Testis (tissue), 3 donors: ENCODE data around the gene RNU6-1. TPM values are rescaled to one million over a fixed set of nuclear protein-coding genes. Genes with fewer than 3 reads are reported as not detected.

Source experiments
- DNase-seq: peaks from one replicate; pipeline ENCODE4 v3.0.0-alpha.2; 2019
- H3K27ac ChIP-seq, 2 donors: fragments of 200-600 bp; sonication (generic); one replicate each; pipeline ENCODE4 v1.5.1; 2019
- H3K27me3 ChIP-seq: fragments of 200-600 bp; sonication (generic); one replicate; pipeline ENCODE4 v1.5.1; 2019
- H3K36me3 ChIP-seq: fragments of 200-600 bp; sonication (generic); one replicate; pipeline ENCODE4 v1.5.1; 2017; ENCODE audit warnings: low read depth; ENCODE audit errors: missing control alignments
- H3K4me1 ChIP-seq: fragments of 200-600 bp; sonication (generic); one replicate; pipeline ENCODE4 v1.5.1; 2019
- H3K4me3 ChIP-seq, 2 donors: fragments of 200-600 bp; sonication (generic); one replicate each; pipeline ENCODE4 v1.5.1; 2017 to 2019
- H3K9me3 ChIP-seq: fragments of 200-600 bp; sonication (generic); one replicate; pipeline ENCODE4 v1.5.1; 2017
- POLR2A ChIP-seq: fragments of 450-650 bp; IDR thresholded peaks from one replicate; pipeline ENCODE4 v1.6.1; 2017; ENCODE audit warnings: antibody characterized with exemption, mild to moderate bottlenecking, moderate library complexity
- WGBS, 2 donors: methylation state at CpG; one replicate each; pipeline ENCODE4 v1.1.5; 2018; 5-methylcytosine and 5-hydroxymethylcytosine counted together
- intact Hi-C: fragments of 100-400 bp; cut with DNase I; formaldehyde crosslinking; loops from one replicate; pipeline ENCODE4 v1.15.1; 2023; ENCODE audit warnings: low total_unique reads
- polyA plus RNA-seq: library from polyadenylated mRNA; stranded (reverse); fragments of 350-450 nt; fragmentation: Illumina TruSeq; extraction: RNeasy Lipid Tissue Mini Kit (QIAGEN cat#74804); gene quantifications from one replicate; pipeline ENCODE4 v1.2.3, GENCODE V29; 2014; ENCODE audit warnings: low read depth, low replicate concordance; ENCODE audit not compliant: insufficient read depth
- total RNA-seq, 2 donors: library from RNA; depleted of rRNA; stranded (reverse); fragments of >200 nt; gene quantifications; one replicate each; pipeline ENCODE4 v1.2.3, GENCODE V29; 2016
- TF ChIP-seq, protein P1 (sequence below), 3 experiments: fragments of 450-650 bp in 2 of 3; fragments of 200-600 bp in 1 of 3; sonication (generic) in 1 of 3; IDR thresholded peaks; one replicate each; pipeline ENCODE4 v1.5.1; 2016 to 2019; ENCODE audit warnings: antibody characterized with exemption in 3 of 3, mild to moderate bottlenecking in 2 of 3, moderate library complexity in 1 of 3

Gene RNU6-1
- total and polyA plus RNA-seq, 3 donors from 2014 or later, result not detected

DNA sequence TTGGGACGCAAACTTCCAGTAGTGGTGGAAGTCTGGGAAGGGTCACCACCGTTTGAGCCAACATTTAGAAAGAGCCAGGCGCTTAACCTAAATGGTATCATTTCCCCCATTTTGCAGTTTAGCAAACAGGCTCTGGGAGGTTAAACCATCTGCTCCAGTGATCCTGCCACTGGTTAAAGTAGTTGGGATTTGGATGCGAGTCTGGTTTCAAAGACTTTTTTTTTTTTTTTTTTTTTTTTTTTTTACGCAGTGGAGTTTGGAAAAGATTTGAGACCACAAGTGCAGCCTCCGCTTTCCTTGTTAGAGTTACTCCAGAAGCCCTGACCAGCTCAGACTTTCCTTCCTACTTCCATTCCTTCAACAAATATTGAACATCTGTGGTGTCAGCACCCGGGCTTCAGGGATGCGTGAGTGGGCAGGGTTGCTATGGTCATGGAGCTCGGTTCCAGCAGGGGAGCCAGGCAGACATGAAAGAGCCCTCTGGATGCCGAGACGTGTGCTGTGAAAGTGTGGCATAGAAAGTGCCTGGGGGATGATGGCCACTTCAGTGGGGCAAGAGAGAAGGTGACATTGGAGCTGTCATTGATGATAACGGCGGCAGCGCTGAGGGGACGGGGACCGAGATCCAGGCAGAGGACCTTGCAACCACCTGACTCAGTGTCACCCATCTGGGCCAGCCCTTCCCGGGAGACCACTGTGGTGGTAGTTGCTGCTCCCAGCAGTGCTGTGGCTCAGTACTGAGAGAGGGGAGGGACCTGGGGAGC lies 1.1 kb upstream of the RNU6-1 start:
- peak overlapping the region; percentile 99 to 100 for H3K27ac ChIP-seq
- no peaks in the 10 kb centered on the region for H3K27me3 ChIP-seq
- H3K4me1 ChIP-seq, result peaks cover 50% of the 10 kb centered on the region
- H3K9me3 ChIP-seq, result no peaks in the 10 kb centered on the region
- 6 to 7% methylated on average over 17 of the region's 17 CpGs for WGBS, 2 donors
- intact Hi-C loops, result no loop called here
- TF ChIP-seq, protein P1, sequence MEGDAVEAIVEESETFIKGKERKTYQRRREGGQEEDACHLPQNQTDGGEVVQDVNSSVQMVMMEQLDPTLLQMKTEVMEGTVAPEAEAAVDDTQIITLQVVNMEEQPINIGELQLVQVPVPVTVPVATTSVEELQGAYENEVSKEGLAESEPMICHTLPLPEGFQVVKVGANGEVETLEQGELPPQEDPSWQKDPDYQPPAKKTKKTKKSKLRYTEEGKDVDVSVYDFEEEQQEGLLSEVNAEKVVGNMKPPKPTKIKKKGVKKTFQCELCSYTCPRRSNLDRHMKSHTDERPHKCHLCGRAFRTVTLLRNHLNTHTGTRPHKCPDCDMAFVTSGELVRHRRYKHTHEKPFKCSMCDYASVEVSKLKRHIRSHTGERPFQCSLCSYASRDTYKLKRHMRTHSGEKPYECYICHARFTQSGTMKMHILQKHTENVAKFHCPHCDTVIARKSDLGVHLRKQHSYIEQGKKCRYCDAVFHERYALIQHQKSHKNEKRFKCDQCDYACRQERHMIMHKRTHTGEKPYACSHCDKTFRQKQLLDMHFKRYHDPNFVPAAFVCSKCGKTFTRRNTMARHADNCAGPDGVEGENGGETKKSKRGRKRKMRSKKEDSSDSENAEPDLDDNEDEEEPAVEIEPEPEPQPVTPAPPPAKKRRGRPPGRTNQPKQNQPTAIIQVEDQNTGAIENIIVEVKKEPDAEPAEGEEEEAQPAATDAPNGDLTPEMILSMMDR (IDR thresholded peaks at IDR 0.05), result no peak
- no peak for TF ChIP-seq POLR2A
- DNase-seq, result peak; percentile 47
- H3K4me3 ChIP-seq, result peak overlapping the region; percentile 88 to 93
- H3K36me3 ChIP-seq, result no peaks in the 10 kb centered on the region

DNA sequence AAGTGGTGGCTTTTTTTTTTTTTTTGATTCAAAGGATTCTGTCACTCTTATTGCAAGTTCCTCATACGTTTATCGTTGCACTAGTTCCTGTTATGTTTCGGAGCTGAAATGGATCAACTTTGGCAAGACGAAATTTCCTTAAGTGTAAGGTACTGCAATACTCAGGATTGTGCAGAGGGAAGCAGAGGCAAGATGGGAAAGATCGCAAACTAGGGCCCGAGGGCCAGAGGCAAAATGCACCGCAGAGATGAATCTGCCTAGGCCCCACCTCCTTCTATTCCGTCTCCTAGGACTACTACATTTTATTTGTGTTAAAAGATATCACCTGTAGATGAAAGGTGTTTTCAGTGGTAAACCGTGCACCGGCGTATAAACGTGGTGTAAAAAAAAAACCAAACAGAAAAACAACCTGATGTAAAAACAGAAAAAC lies 331 bp downstream of the RNU6-1 start:
- H3K4me1 ChIP-seq, result peaks cover 46% of the 10 kb centered on the region
- WGBS, 2 donors, result 0 to 1% methylated on average over 12 of the region's 12 CpGs
- no peak for DNase-seq
- no peaks in the 10 kb centered on the region for H3K9me3 ChIP-seq
- intact Hi-C loops, result loop anchor here (10.0 kb wide), 2 partner anchors 315 to 385 kb away; partner anchors contain the start of gene C15orf61
- H3K36me3 ChIP-seq, result no peaks in the 10 kb centered on the region
- H3K27ac ChIP-seq, result peak overlapping the region; percentile 99 to 100
- no peaks in the 10 kb centered on the region for H3K27me3 ChIP-seq
- H3K4me3 ChIP-seq, result peak overlapping the region; percentile 88 to 93
- no peak for TF ChIP-seq POLR2A

DNA sequence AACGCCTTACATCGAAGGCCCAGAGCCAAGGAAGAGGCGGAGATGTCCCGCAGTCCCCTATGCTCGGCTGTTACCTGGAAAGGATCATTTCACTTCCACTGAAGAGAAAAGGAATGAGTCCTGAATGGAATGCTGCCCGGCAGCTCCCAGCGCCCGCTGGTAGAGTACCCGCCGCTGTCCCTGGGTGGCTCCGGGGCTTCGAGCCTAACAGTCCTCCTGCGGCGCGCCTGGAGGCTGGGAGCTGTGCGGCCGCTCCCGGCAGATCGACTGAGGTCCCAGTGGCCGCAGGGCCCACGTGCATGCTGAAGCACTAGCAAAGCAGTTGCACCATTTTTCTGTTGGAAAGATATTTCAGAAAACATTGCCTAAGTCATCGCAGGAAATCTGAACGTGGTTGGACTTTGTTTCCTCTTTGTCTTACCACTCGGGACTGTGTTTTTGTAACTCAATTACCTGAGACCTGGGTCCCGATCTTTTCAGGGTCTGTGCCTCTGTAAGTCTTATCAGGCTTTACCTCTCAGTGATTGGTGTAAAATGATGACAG lies 984 bp downstream of the RNU6-1 start:
- Histone ChIP-seq H3K36me3 (no peaks in the 10 kb centered on the region), H3K27ac (peak overlapping the region in 1 of 2 donors; percentile 100), H3K4me1 (peaks cover 46% of the 10 kb centered on the region), H3K9me3 (no peaks in the 10 kb centered on the region), H3K27me3 (no peaks in the 10 kb centered on the region), H3K4me3 (peak overlapping the region; percentile 88 to 93)
- 3% methylated on average over 11 to 25 of the region's 25 CpGs for WGBS, 2 donors
- peak; percentile 79 for DNase-seq
- intact Hi-C loops, result loop anchor here (10.0 kb wide), 2 partner anchors 314 to 384 kb away; partner anchors contain the start of gene C15orf61
- TF ChIP-seq POLR2A, result no peak
- TF ChIP-seq, protein P1 (IDR thresholded peaks at IDR 0.05), result peak in 2 of 3 experiments; percentile 1 to 6

DNA sequence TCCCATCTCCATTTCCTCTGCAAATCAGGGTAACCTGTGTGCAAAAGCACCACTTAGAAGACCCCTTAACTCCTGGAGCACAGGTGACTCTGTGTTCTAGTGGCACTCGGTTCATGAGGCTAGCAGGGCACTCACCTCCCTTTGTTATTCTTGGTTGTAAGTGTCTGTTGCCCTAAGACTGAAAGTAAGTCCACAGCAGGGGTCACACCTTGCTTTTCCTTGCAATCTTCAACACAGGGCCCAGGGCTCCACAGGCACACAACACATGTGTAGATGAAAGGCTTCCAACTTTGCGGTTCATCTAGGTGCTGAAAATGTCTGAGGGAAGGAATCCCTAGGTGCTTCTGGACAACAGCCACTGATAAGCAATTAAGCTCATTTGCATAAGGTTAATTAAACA lies 2.9 kb downstream of the RNU6-1 start:
- H3K4me1 ChIP-seq, result peaks cover 33% of the 10 kb centered on the region
- DNase-seq, result no peak
- no peak overlapping the region for H3K4me3 ChIP-seq
- H3K36me3 ChIP-seq, result no peaks in the 10 kb centered on the region
- no peaks in the 10 kb centered on the region for H3K9me3 ChIP-seq
- TF ChIP-seq, protein P1 (IDR thresholded peaks at IDR 0.05), result no peak
- TF ChIP-seq POLR2A, result no peak
- H3K27ac ChIP-seq, result no peak overlapping the region
- no peaks in the 10 kb centered on the region for H3K27me3 ChIP-seq
- WGBS, 2 donors, result 63 to 80% methylated on average over 2 of the region's 2 CpGs
- intact Hi-C loops, result loop anchor here (10.0 kb wide), 2 partner anchors 312 to 382 kb away; partner anchors contain the start of gene C15orf61

DNA sequence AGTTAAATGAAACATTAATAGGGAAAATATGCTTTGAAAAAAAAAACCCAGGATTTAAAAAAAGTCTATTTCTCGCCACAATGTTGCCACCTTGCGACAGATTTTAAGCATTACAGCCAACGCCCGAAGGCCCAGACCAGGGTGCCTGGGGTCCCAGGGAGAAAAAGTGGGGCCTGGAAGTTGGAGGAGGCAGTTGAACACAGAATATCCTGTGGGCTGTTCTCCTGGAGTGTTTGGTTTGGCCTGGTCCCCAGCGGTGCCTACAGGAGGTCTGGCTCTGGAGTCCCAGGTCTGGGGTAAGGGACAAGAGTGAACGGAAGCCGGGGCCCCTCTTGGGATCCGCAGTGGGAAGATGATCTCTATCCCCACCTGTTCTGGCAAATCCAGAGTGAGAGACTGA lies 3.4 kb downstream of the RNU6-1 start:
- Histone ChIP-seq H3K36me3 (no peaks in the 10 kb centered on the region), H3K4me3 (no peak overlapping the region), H3K27ac (no peak overlapping the region), H3K9me3 (no peaks in the 10 kb centered on the region), H3K27me3 (no peaks in the 10 kb centered on the region), H3K4me1 (peaks cover 28% of the 10 kb centered on the region)
- no peak for TF ChIP-seq POLR2A
- TF ChIP-seq, protein P1 (IDR thresholded peaks at IDR 0.05), result peak; percentile 52 to 80 (median 62)
- intact Hi-C loops, result loop anchor here (10.0 kb wide), 2 partner anchors 312 to 382 kb away; partner anchors contain the start of gene C15orf61
- peak; percentile 65 for DNase-seq
- 32 to 37% methylated on average over 8 of the region's 8 CpGs for WGBS, 2 donors
